SK-N-SH (cell line): ENCODE data around the gene C1QTNF9B. TPM values are rescaled to one million over a fixed set of nuclear protein-coding genes. Genes with fewer than 3 reads are reported as not detected.

ENCODE experiments used
- CTCF ChIA-PET: fragments of 300-600, 350-600 bp; formaldehyde crosslinking; extraction: SDS; loops from one replicate; lab custom pipeline; 2021; lab: Yijun Ruan, JAX
- POLR2A ChIA-PET: fragments of 350-600 bp; sonication (Branson Sonifier 250); formaldehyde crosslinking; extraction: SDS; loops from one replicate; lab custom pipeline; 2020; ENCODE audit warnings: antibody characterized with exemption, inconsistent platforms; lab: Yijun Ruan, JAX
- DNase-seq: peaks from one replicate; pipeline ENCODE4 v3.0.0; 2012
- H2AFZ ChIP-seq: fragments of 200-600 bp; sonication (generic); 2 replicates; pipeline ENCODE4 v1.8.1; 2016; ENCODE audit warnings: antibody characterized with exemption, mild to moderate bottlenecking, low read depth
- H3F3A ChIP-seq: fragments of 200-600 bp; sonication (generic); replicated peaks from 2 replicates; pipeline ENCODE3; 2016; ENCODE audit warnings: antibody characterized with exemption, mild to moderate bottlenecking; ENCODE audit not compliant: insufficient read depth
- H3K27ac ChIP-seq, 2 experiments: fragments of 200-500 bp in 1 of 2; fragments of 200-600 bp in 1 of 2; sonication (Bioruptor generic) in 1 of 2; sonication (generic), shearing (Covaris generic) in 1 of 2; 2 replicates each; pipeline versions ENCODE4 v1.5.1 to v1.6.1; 2014 to 2016; ENCODE audit warnings: low read depth in 2 of 2, inconsistent platforms in 1 of 2, low read length in 1 of 2, mild to moderate bottlenecking in 1 of 2, mixed read lengths in 1 of 2
- H3K27me3 ChIP-seq: fragments of 200-600 bp; sonication (generic), shearing (Covaris generic); 2 replicates; pipeline ENCODE4 v1.6.1; 2016; ENCODE audit warnings: mixed run types; ENCODE audit not compliant: insufficient read depth
- H3K36me3 ChIP-seq, 2 experiments: fragments of 200-500 bp in 1 of 2; fragments of 200-600 bp in 1 of 2; sonication (Bioruptor generic) in 1 of 2; sonication (generic) in 1 of 2; replicated peaks in 1 of 2; 2 replicates each; pipeline versions ENCODE3 to v1.5.1; 2014 to 2016; ENCODE audit warnings: low read length in 1 of 2, mild to moderate bottlenecking in 1 of 2; ENCODE audit not compliant: insufficient read depth in 2 of 2, control insufficient read depth in 1 of 2
- H3K4me1 ChIP-seq, 2 experiments: fragments of 200-500 bp in 1 of 2; fragments of 200-600 bp in 1 of 2; sonication (Bioruptor generic) in 1 of 2; sonication (generic), shearing (Covaris generic) in 1 of 2; 2 replicates each; pipeline versions ENCODE4 v1.5.1 to v1.6.1; 2014 to 2016; ENCODE audit warnings: low read depth in 1 of 2, low read length in 1 of 2, mixed run types in 1 of 2; ENCODE audit not compliant: insufficient read depth in 2 of 2, control insufficient read depth in 1 of 2
- H3K4me2 ChIP-seq: fragments of 200-600 bp; sonication (generic), shearing (Covaris generic); 2 replicates; pipeline ENCODE4 v1.6.1; 2017; ENCODE audit warnings: mixed run types
- H3K4me3 ChIP-seq, 2 experiments: fragments of 200-500 bp in 1 of 2; fragments of 200-600 bp in 1 of 2; sonication (Bioruptor generic) in 1 of 2; sonication (generic), shearing (Covaris generic) in 1 of 2; 2 replicates each; pipeline versions ENCODE4 v1.5.1 to v1.8.1; 2014 to 2016; ENCODE audit warnings: low read depth in 2 of 2, inconsistent platforms in 1 of 2, low read length in 1 of 2, mild to moderate bottlenecking in 1 of 2, mixed read lengths in 1 of 2, moderate library complexity in 1 of 2
- H3K79me2 ChIP-seq: fragments of 200-600 bp; sonication (generic); 2 replicates; pipeline ENCODE4 v1.8.1; 2017; ENCODE audit warnings: mild to moderate bottlenecking; ENCODE audit not compliant: insufficient read depth
- H3K9ac ChIP-seq: fragments of 200-600 bp; sonication (generic); 2 replicates; pipeline ENCODE4 v1.6.1; 2017; ENCODE audit warnings: mixed run types
- H3K9me2 ChIP-seq: fragments of 200-600 bp; sonication (generic); 2 replicates; pipeline ENCODE4 v1.6.1; 2017; ENCODE audit warnings: mixed run types
- H3K9me3 ChIP-seq: fragments of 200-600 bp; sonication (generic); 2 replicates; pipeline ENCODE4 v1.6.1; 2017; ENCODE audit warnings: mixed run types, mild to moderate bottlenecking, moderate library complexity
- H4K20me1 ChIP-seq: fragments of 200-600 bp; sonication (generic); 2 replicates; pipeline ENCODE4 v1.6.1; 2017; ENCODE audit warnings: mild to moderate bottlenecking, mixed run types; ENCODE audit not compliant: insufficient read depth
- ELF1 ChIP-seq: IDR thresholded peaks from 2 replicates; pipeline ENCODE4 v1.4.0; 2012
- EP300 ChIP-seq, 2 experiments: IDR thresholded peaks; 2 replicates each; pipeline versions ENCODE4 v1.4.0 to v1.6.1; 2012; ENCODE audit warnings: borderline replicate concordance in 1 of 2, low read depth in 1 of 2, low read length in 1 of 2
- FOXJ3 ChIP-seq: sonication (generic); formaldehyde crosslinking; IDR thresholded peaks from 2 replicates; pipeline ENCODE4 v1.5.1; 2020; ENCODE audit warnings: mild to moderate bottlenecking, missing genetic modification reagents
- FOXM1 ChIP-seq: IDR thresholded peaks from 2 replicates; pipeline ENCODE4 v1.4.0; 2012; ENCODE audit warnings: low read depth, mild to moderate bottlenecking
- GABPA ChIP-seq: IDR thresholded peaks from 2 replicates; pipeline ENCODE4 v1.4.0; 2012; ENCODE audit warnings: low read depth, mild to moderate bottlenecking
- GATA2 ChIP-seq: sonication (generic); formaldehyde crosslinking; IDR thresholded peaks from 2 replicates; pipeline ENCODE4 v1.5.0; 2020; ENCODE audit warnings: mild to moderate bottlenecking, missing genetic modification reagents
- JUND ChIP-seq: IDR thresholded peaks from 2 replicates; pipeline ENCODE4 v1.4.0; 2012
- MXI1 ChIP-seq: IDR thresholded peaks from 2 replicates; pipeline ENCODE4 v1.6.1; 2012; ENCODE audit warnings: mild to moderate bottlenecking, low read depth, low read length, improper control_type of control experiment
- NFIC ChIP-seq: IDR thresholded peaks from 2 replicates; pipeline ENCODE4 v1.4.0; 2012; ENCODE audit warnings: borderline replicate concordance
- POLR2AphosphoS5 ChIP-seq: IDR thresholded peaks from 2 replicates; pipeline ENCODE4 v1.6.1; 2012; ENCODE audit warnings: low read depth, low read length
- SMC3 ChIP-seq: IDR thresholded peaks from 2 replicates; pipeline ENCODE4 v1.6.1; 2012; ENCODE audit warnings: low read depth, low read length, improper control_type of control experiment
- TAF1 ChIP-seq: IDR thresholded peaks from 2 replicates; pipeline ENCODE4 v1.6.1; 2012; ENCODE audit warnings: low read depth, mild to moderate bottlenecking, low read length, moderate library complexity, borderline replicate concordance
- TCF12 ChIP-seq: IDR thresholded peaks from 2 replicates; pipeline ENCODE4 v1.4.0; 2012
- USF1 ChIP-seq: IDR thresholded peaks from 2 replicates; pipeline ENCODE4 v1.4.0; 2012; ENCODE audit warnings: low read depth, borderline replicate concordance
- YY1 ChIP-seq: IDR thresholded peaks from 2 replicates; pipeline ENCODE4 v1.4.0; 2012; ENCODE audit warnings: low read depth, mild to moderate bottlenecking
- WGBS: methylation state at CpG from one replicate; pipeline ENCODE4 v1.1.6; 2017; ENCODE audit warnings: low lambda C conversion rate; 5-methylcytosine and 5-hydroxymethylcytosine counted together
- polyA plus RNA-seq, 3 experiments: library from polyadenylated mRNA; depleted of rRNA; stranded (reverse); fragments of >200 nt; gene quantifications; 2 replicates each; pipeline ENCODE4 v1.2.3, GENCODE V29; 2012
- TF ChIP-seq, protein P1 (sequence below): IDR thresholded peaks from 2 replicates; pipeline ENCODE4 v1.4.0; 2012; ENCODE audit warnings: low read depth, borderline replicate concordance
- TF ChIP-seq, protein P2 (sequence below): fragments of 150-350 bp; IDR thresholded peaks from 2 replicates; pipeline ENCODE4 v1.6.1; 2017; ENCODE audit warnings: antibody characterized with exemption, low read length, low read depth, borderline replicate concordance
- TF ChIP-seq, protein P3 (sequence below): IDR thresholded peaks from 2 replicates; pipeline ENCODE4; 2012
- TF ChIP-seq, protein P4 (sequence below): IDR thresholded peaks from 2 replicates; pipeline ENCODE4 v1.4.0; 2012; ENCODE audit warnings: low read depth

The C1QTNF9B gene
- polyA plus RNA-seq, 1 of the 3 experiments (the other 2 are of a cell fraction): not detected

DNA sequence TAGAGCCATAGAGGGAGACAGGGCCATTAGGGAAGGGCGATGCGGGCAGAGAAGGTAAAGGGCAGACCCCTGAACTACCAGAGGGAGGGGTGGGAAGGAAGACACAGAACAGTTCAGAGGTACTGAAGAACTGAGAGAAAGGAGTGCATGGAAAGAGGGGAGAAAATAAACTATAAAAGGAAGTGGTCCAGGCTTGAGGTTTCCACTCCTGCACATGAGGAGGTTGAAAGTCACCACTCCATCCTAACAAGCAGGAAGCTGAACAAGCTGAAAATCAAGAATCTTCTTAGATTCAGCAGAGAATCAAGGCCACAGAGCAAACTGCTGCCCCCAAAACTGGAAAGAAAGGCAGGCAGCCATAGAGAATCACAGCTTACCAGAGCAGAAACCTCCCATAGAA, 53.2 kb downstream of the C1QTNF9B start:
- H3K9me3 ChIP-seq: no peaks in the 10 kb centered on the region
- no peak overlapping the region for H3K9ac ChIP-seq
- no peak overlapping the region for H3K4me2 ChIP-seq
- TF ChIP-seq ELF1 (no peak), GABPA (no peak), POLR2AphosphoS5 (no peak), USF1 (no peak), GATA2 (CRISPR knock-in tag) (no peak), EP300 (IDR thresholded peaks at IDR 0.05; ENCODE audit: borderline replicate concordance in 1 of 2, low read depth in 1 of 2, low read length in 1 of 2) (no peak), FOXM1 (no peak)
- TF ChIP-seq, protein P1, sequence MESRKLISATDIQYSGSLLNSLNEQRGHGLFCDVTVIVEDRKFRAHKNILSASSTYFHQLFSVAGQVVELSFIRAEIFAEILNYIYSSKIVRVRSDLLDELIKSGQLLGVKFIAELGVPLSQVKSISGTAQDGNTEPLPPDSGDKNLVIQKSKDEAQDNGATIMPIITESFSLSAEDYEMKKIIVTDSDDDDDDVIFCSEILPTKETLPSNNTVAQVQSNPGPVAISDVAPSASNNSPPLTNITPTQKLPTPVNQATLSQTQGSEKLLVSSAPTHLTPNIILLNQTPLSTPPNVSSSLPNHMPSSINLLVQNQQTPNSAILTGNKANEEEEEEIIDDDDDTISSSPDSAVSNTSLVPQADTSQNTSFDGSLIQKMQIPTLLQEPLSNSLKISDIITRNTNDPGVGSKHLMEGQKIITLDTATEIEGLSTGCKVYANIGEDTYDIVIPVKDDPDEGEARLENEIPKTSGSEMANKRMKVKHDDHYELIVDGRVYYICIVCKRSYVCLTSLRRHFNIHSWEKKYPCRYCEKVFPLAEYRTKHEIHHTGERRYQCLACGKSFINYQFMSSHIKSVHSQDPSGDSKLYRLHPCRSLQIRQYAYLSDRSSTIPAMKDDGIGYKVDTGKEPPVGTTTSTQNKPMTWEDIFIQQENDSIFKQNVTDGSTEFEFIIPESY: no peak
- TF ChIP-seq, protein P2, sequence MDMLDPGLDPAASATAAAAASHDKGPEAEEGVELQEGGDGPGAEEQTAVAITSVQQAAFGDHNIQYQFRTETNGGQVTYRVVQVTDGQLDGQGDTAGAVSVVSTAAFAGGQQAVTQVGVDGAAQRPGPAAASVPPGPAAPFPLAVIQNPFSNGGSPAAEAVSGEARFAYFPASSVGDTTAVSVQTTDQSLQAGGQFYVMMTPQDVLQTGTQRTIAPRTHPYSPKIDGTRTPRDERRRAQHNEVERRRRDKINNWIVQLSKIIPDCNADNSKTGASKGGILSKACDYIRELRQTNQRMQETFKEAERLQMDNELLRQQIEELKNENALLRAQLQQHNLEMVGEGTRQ: no peak
- TF ChIP-seq, all 33 proteins: peak for 0
- no peaks in the 10 kb centered on the region for H3K27me3 ChIP-seq
- H4K20me1 ChIP-seq: no peaks in the 10 kb centered on the region
- peaks cover 0 to 15% of the 10 kb centered on the region in 2 experiments; a peak in 2 of 4 replicates for H3K4me1 ChIP-seq
- no peaks in the 10 kb centered on the region for H3K79me2 ChIP-seq
- H3K4me3 ChIP-seq: no peak overlapping the region
- 100% methylated on average over 2 of the region's 2 CpGs for WGBS
- H3K27ac ChIP-seq: no peak overlapping the region
- no peaks in the 10 kb centered on the region for H3K9me2 ChIP-seq
- CTCF ChIA-PET: interaction anchor here (0.7 kb wide), 1 partner anchor 17 kb away, joined by 3 read pairs; no protein-coding TSS in a partner anchor
- no peaks in the 10 kb centered on the region for H3F3A ChIP-seq
- no peak overlapping the region for H2AFZ ChIP-seq
- H3K36me3 ChIP-seq: peaks cover 2 to 3% of the 10 kb centered on the region in 2 experiments
- POLR2A ChIA-PET: no interaction called here
- no peak for DNase-seq

- 83% methylated on average over 1 of the region's 1 CpG for WGBS
- CTCF ChIA-PET: no interaction called here
- TF ChIP-seq FOXJ3 (CRISPR knock-in tag): no peak
- TF ChIP-seq NFIC: no peak
- TF ChIP-seq SMC3: no peak
- TF ChIP-seq YY1: no peak
- no peak for TF ChIP-seq POLR2AphosphoS5
- TF ChIP-seq, protein P1: no peak
- TF ChIP-seq TAF1: no peak
- no peak for TF ChIP-seq TCF12
- no peak for TF ChIP-seq JUND
- TF ChIP-seq GABPA: no peak
- TF ChIP-seq, protein P2: no peak
- TF ChIP-seq, protein P3, sequence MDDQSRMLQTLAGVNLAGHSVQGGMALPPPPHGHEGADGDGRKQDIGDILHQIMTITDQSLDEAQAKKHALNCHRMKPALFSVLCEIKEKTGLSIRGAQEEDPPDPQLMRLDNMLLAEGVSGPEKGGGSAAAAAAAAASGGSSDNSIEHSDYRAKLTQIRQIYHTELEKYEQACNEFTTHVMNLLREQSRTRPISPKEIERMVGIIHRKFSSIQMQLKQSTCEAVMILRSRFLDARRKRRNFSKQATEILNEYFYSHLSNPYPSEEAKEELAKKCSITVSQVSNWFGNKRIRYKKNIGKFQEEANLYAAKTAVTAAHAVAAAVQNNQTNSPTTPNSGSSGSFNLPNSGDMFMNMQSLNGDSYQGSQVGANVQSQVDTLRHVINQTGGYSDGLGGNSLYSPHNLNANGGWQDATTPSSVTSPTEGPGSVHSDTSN: no peak
- no peak for TF ChIP-seq MXI1
- TF ChIP-seq, protein P4, sequence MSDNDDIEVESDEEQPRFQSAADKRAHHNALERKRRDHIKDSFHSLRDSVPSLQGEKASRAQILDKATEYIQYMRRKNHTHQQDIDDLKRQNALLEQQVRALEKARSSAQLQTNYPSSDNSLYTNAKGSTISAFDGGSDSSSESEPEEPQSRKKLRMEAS: no peak
Measured at GRCh38 chr13:23843436-23843835, 53.9 kb downstream of the C1QTNF9B start.

More at GRCh38 chr13:23843436-23843835, 53.9 kb downstream of the C1QTNF9B start:
- POLR2A ChIA-PET: no interaction called here
- Histone ChIP-seq H4K20me1 (no peaks in the 10 kb centered on the region), H3K4me3 (no peak overlapping the region), H3K9me2 (no peaks in the 10 kb centered on the region), H3K27me3 (no peaks in the 10 kb centered on the region), H3K9ac (no peak overlapping the region), H3K79me2 (no peaks in the 10 kb centered on the region), H3K4me1 (peaks cover 0 to 10% of the 10 kb centered on the region in 2 experiments; a peak in 2 of 4 replicates), H3K9me3 (no peaks in the 10 kb centered on the region), H3F3A (no peaks in the 10 kb centered on the region), H3K4me2 (no peak overlapping the region), H2AFZ (no peak overlapping the region), H3K27ac (no peak overlapping the region), H3K36me3 (peaks cover 2 to 3% of the 10 kb centered on the region in 2 experiments)
- DNase-seq: no peak
